Trophoblast cell (in vitro differentiated cells and primary cell): ENCODE data around the gene MIGA2.

Experiments used
- DNase-seq, 2 donors: peaks; one replicate each; pipeline ENCODE4 v3.0.0-alpha.2; 2016
- H2AFZ ChIP-seq: 2 replicates; pipeline ENCODE4 v1.6.1; 2013; ENCODE audit warnings: low read length, moderate library complexity, mild to moderate bottlenecking; ENCODE audit not compliant: insufficient read depth, poor library complexity
- H2AK5ac ChIP-seq: 2 replicates; pipeline ENCODE4 v1.6.1; 2013; ENCODE audit warnings: mild to moderate bottlenecking, low read length
- H2BK120ac ChIP-seq: 2 replicates; pipeline ENCODE4 v1.6.1; 2013; ENCODE audit warnings: low read length, mild to moderate bottlenecking, moderate library complexity; ENCODE audit not compliant: insufficient read depth, poor library complexity
- H2BK12ac ChIP-seq: 2 replicates; pipeline ENCODE4 v1.6.1; 2013; ENCODE audit warnings: mild to moderate bottlenecking, low read length, moderate library complexity
- H2BK5ac ChIP-seq: 2 replicates; pipeline ENCODE4 v1.6.1; 2013; ENCODE audit warnings: low read length, low read depth, moderate library complexity, mild to moderate bottlenecking; ENCODE audit not compliant: poor library complexity
- H3K14ac ChIP-seq: 2 replicates; pipeline ENCODE4 v1.6.1; 2013; ENCODE audit warnings: mild to moderate bottlenecking, low read length
- H3K18ac ChIP-seq: 2 replicates; pipeline ENCODE4 v1.6.1; 2013; ENCODE audit warnings: mild to moderate bottlenecking, low read length
- H3K23ac ChIP-seq: 2 replicates; pipeline ENCODE4 v1.6.1; 2013; ENCODE audit warnings: low read length
- H3K27ac ChIP-seq: 2 replicates; pipeline ENCODE4 v1.5.1; 2013; ENCODE audit warnings: low read depth, mild to moderate bottlenecking, inconsistent platforms, low read length, moderate library complexity
- H3K27me3 ChIP-seq: 2 replicates; pipeline ENCODE4 v1.6.1; 2013; ENCODE audit warnings: inconsistent platforms, mild to moderate bottlenecking, low read length, moderate library complexity; ENCODE audit not compliant: insufficient read depth
- H3K36me3 ChIP-seq, 2 experiments: 1 replicate in 1 of 2; 2 replicates in 1 of 2; pipeline ENCODE4 v1.6.1; 2013; ENCODE audit warnings: low read length in 2 of 2, mild to moderate bottlenecking in 2 of 2, moderate library complexity in 1 of 2; ENCODE audit not compliant: insufficient read depth in 2 of 2, control insufficient read depth in 1 of 2
- H3K4ac ChIP-seq: 2 replicates; pipeline ENCODE4 v1.6.1; 2013; ENCODE audit warnings: low read depth, mild to moderate bottlenecking, low read length, moderate library complexity
- H3K4me1 ChIP-seq, 2 experiments: 1 replicate in 1 of 2; 2 replicates in 1 of 2; pipeline ENCODE4 v1.6.1; 2013; ENCODE audit warnings: low read length in 2 of 2, mild to moderate bottlenecking in 2 of 2, moderate library complexity in 1 of 2; ENCODE audit not compliant: insufficient read depth in 2 of 2, control insufficient read depth in 1 of 2
- H3K4me2 ChIP-seq: 2 replicates; pipeline ENCODE4 v1.6.1; 2013; ENCODE audit warnings: inconsistent platforms, mild to moderate bottlenecking, low read length, moderate library complexity
- H3K4me3 ChIP-seq: 2 replicates; pipeline ENCODE4 v1.5.1; 2013; ENCODE audit warnings: mild to moderate bottlenecking, low read depth, low read length, inconsistent platforms
- H3K79me1 ChIP-seq: one replicate; pipeline ENCODE4 v1.6.1; 2013; ENCODE audit warnings: low read length
- H3K79me2 ChIP-seq: 2 replicates; pipeline ENCODE4 v1.6.1; 2013; ENCODE audit warnings: low read length, mild to moderate bottlenecking; ENCODE audit not compliant: control insufficient read depth, insufficient read depth, poor library complexity
- H3K9ac ChIP-seq: 2 replicates; pipeline ENCODE4 v1.6.1; 2013; ENCODE audit warnings: mild to moderate bottlenecking, low read length
- H3K9me3 ChIP-seq: 2 replicates; pipeline ENCODE4 v1.6.1; 2013; ENCODE audit warnings: low read depth, mild to moderate bottlenecking, control low read depth, inconsistent platforms, low read length; ENCODE audit not compliant: insufficient read depth
- H4K12ac ChIP-seq: 2 replicates; pipeline ENCODE4 v1.6.1; 2013; ENCODE audit warnings: low read depth, mild to moderate bottlenecking, low read length, moderate library complexity
- H4K8ac ChIP-seq: 2 replicates; pipeline ENCODE4 v1.6.1; 2013; ENCODE audit warnings: low read depth, mild to moderate bottlenecking, low read length, moderate library complexity
- H4K91ac ChIP-seq: one replicate; pipeline ENCODE4 v1.6.1; 2013; ENCODE audit warnings: low read depth, mild to moderate bottlenecking, low read length, moderate library complexity
- WGBS: extraction: QIAGEN DNeasy Blood & Tissue Kit; methylation state at CpG from one replicate; pipeline ENCODE4 v1.1.7; 2013; ENCODE audit warnings: missing lambda C conversion rate; ENCODE audit not compliant: insufficient read length, insufficient coverage; ENCODE audit errors: extremely low coverage; 5-methylcytosine and 5-hydroxymethylcytosine counted together

MIGA2 gene

GRCh38 chr9:129009584-129010141, 26.8 kb upstream of the MIGA2 start:
- no peak overlapping the region for H4K8ac ChIP-seq
- no peak overlapping the region for H3K9ac ChIP-seq
- H3K79me1 ChIP-seq = no peaks in the 10 kb centered on the region
- H2BK12ac ChIP-seq = no peak overlapping the region
- no peak overlapping the region for H3K4ac ChIP-seq
- H4K12ac ChIP-seq = peak overlapping the region; percentile 6
- no peak overlapping the region for H3K14ac ChIP-seq
- H2BK120ac ChIP-seq = no peak overlapping the region
- H3K27me3 ChIP-seq = no peaks in the 10 kb centered on the region
- DNase-seq = no peak
- no peak overlapping the region for H2AK5ac ChIP-seq
- no peaks in the 10 kb centered on the region for H3K79me2 ChIP-seq
- peaks cover 28 to 32% of the 10 kb centered on the region in 2 experiments for H3K4me1 ChIP-seq
- no peak overlapping the region for H3K4me2 ChIP-seq
- H3K9me3 ChIP-seq = no peaks in the 10 kb centered on the region
- H3K23ac ChIP-seq = no peak overlapping the region
- no CpG with 5 or more reads among the region's 17 CpGs for WGBS
- no peak overlapping the region for H2AFZ ChIP-seq
- no peak overlapping the region for H4K91ac ChIP-seq
- no peak overlapping the region for H3K27ac ChIP-seq
- peaks cover 79 to 82% of the 10 kb centered on the region in 2 experiments for H3K36me3 ChIP-seq
- H2BK5ac ChIP-seq = no peak overlapping the region
- H3K4me3 ChIP-seq = no peak overlapping the region
- H3K18ac ChIP-seq = no peak overlapping the region

- no peaks in the 10 kb centered on the region for H3K79me1 ChIP-seq
- no peak overlapping the region for H4K8ac ChIP-seq
- no peaks in the 10 kb centered on the region for H3K27me3 ChIP-seq
- no peak overlapping the region for H3K4me3 ChIP-seq
- DNase-seq = no peak
- H3K4me2 ChIP-seq = no peak overlapping the region
- no peak overlapping the region for H3K23ac ChIP-seq
- no peak overlapping the region for H4K91ac ChIP-seq
- H3K9ac ChIP-seq = no peak overlapping the region
- no peak overlapping the region for H2AK5ac ChIP-seq
- no peak overlapping the region for H4K12ac ChIP-seq
- H2BK12ac ChIP-seq = no peak overlapping the region
- no peak overlapping the region for H3K27ac ChIP-seq
- peaks cover 28 to 32% of the 10 kb centered on the region in 2 experiments for H3K4me1 ChIP-seq
- H3K9me3 ChIP-seq = no peaks in the 10 kb centered on the region
- no peak overlapping the region for H2BK120ac ChIP-seq
- WGBS = no CpG with 5 or more reads among the region's 8 CpGs
- no peak overlapping the region for H3K4ac ChIP-seq
- H3K18ac ChIP-seq = no peak overlapping the region
- no peak overlapping the region for H2AFZ ChIP-seq
- H3K14ac ChIP-seq = no peak overlapping the region
- H3K36me3 ChIP-seq = peaks cover 73 to 78% of the 10 kb centered on the region in 2 experiments
- H2BK5ac ChIP-seq = no peak overlapping the region
- H3K79me2 ChIP-seq = no peaks in the 10 kb centered on the region
Observed at GRCh38 chr9:129010267-129010975, 26.0 kb upstream of the MIGA2 start.

GRCh38 chr9:129011170-129011569, 25.3 kb upstream of the MIGA2 start:
- DNase-seq = no peak
- Histone ChIP-seq H2AFZ (no peak overlapping the region), H3K4me2 (no peak overlapping the region), H3K23ac (no peak overlapping the region), H2BK5ac (no peak overlapping the region), H3K36me3 (peaks cover 67 to 70% of the 10 kb centered on the region in 2 experiments), H3K27ac (no peak overlapping the region), H3K27me3 (no peaks in the 10 kb centered on the region), H4K91ac (no peak overlapping the region), H3K4ac (no peak overlapping the region), H3K9me3 (no peaks in the 10 kb centered on the region), H3K9ac (no peak overlapping the region), H4K12ac (no peak overlapping the region), H3K79me1 (no peaks in the 10 kb centered on the region), H3K79me2 (no peaks in the 10 kb centered on the region), H3K4me3 (peak overlapping the region; percentile 46), H3K4me1 (peaks cover 28 to 32% of the 10 kb centered on the region in 2 experiments), H3K14ac (no peak overlapping the region), H2BK120ac (no peak overlapping the region), H2AK5ac (no peak overlapping the region), H3K18ac (no peak overlapping the region), H2BK12ac (no peak overlapping the region), H4K8ac (no peak overlapping the region)
- no CpG with 5 or more reads among the region's 19 CpGs for WGBS

GRCh38 chr9:129011761-129012181, 24.7 kb upstream of the MIGA2 start:
- Histone ChIP-seq H3K4me1 (peaks cover 28 to 32% of the 10 kb centered on the region in 2 experiments), H3K23ac (no peak overlapping the region), H3K14ac (no peak overlapping the region), H3K4me2 (no peak overlapping the region), H2AFZ (no peak overlapping the region), H2BK12ac (no peak overlapping the region), H4K91ac (no peak overlapping the region), H3K4ac (no peak overlapping the region), H4K8ac (no peak overlapping the region), H3K36me3 (peaks cover 62 to 65% of the 10 kb centered on the region in 2 experiments), H3K27me3 (no peaks in the 10 kb centered on the region), H4K12ac (no peak overlapping the region), H3K27ac (no peak overlapping the region), H3K9me3 (no peaks in the 10 kb centered on the region), H2BK5ac (no peak overlapping the region), H3K4me3 (no peak overlapping the region), H3K79me1 (no peaks in the 10 kb centered on the region), H3K79me2 (no peaks in the 10 kb centered on the region), H2AK5ac (no peak overlapping the region), H3K18ac (no peak overlapping the region), H2BK120ac (no peak overlapping the region), H3K9ac (no peak overlapping the region)
- DNase-seq = no peak
- no CpG with 5 or more reads among the region's 11 CpGs for WGBS
